ENCODE measurements around the gene TBC1D19. TPM values are rescaled to one million over a fixed set of nuclear protein-coding genes. Genes with fewer than 3 reads are reported as not detected.

The TBC1D19 gene
- polyA plus RNA-seq, 1 experiment, result 8.3 TPM

DNA sequence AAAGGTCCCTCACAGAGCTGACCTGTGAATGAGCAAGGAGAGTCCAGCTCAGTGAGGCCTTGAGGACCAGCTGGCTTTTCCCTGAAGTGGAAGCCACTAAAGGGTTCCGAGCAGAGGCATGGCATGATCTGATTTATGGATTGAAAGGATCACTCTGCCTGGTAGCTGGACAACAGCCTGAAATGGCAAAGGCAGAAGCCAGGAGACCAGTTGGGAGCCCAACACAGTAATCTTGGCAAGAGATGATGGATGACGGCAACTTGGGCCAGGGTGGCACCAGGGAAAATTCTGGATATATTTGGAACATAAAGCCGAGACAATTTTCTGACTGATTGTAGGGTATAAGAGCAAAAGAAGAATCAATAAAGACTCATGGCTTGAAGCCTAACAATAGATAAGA is 207.5 kb downstream of the TBC1D19 start:
- CTCF ChIA-PET, result interaction anchor here (1.2 kb wide), 1 partner anchor 9 kb away, joined by 3 read pairs; no protein-coding TSS in a partner anchor
- TF ChIP-seq CTCF (IDR thresholded peaks at IDR 0.05; ENCODE audit: insufficient read depth, low read depth, low read length), result no peak
- no peak for DNase-seq (ENCODE audit: low read depth)
- POLR2A ChIA-PET, result no interaction called here
- Histone ChIP-seq H3K36me3 (ENCODE audit: control insufficient read depth, insufficient read depth, low read length) (no peaks in the 10 kb centered on the region), H3K27me3 (ENCODE audit: control insufficient read depth, insufficient read depth, low read length) (no peaks in the 10 kb centered on the region), H3K4me3 (ENCODE audit: low read depth, low read length) (no peak overlapping the region)

- Histone ChIP-seq H3K4me3 (ENCODE audit: low read depth, low read length) (no peak overlapping the region), H3K36me3 (ENCODE audit: control insufficient read depth, insufficient read depth, low read length) (no peaks in the 10 kb centered on the region), H3K27me3 (ENCODE audit: control insufficient read depth, insufficient read depth, low read length) (no peaks in the 10 kb centered on the region)
- POLR2A ChIA-PET, result no interaction called here
- CTCF ChIA-PET, result interaction anchor here (1.2 kb wide), 2 partner anchors 10 to 15 kb away, joined by 3 read pairs; no protein-coding TSS in a partner anchor
- TF ChIP-seq CTCF (IDR thresholded peaks at IDR 0.05; ENCODE audit: insufficient read depth, low read depth, low read length), result no peak
- no peak for DNase-seq (ENCODE audit: low read depth)
Observed at GRCh38 chr4:26792639-26793038, 208.8 kb downstream of the TBC1D19 start.

GRCh38 chr4:26793735-26794134 is 209.9 kb downstream of the TBC1D19 start:
- POLR2A ChIA-PET, result no interaction called here
- no peak overlapping the region for H3K4me3 ChIP-seq (ENCODE audit: low read depth, low read length)
- no peak for DNase-seq (ENCODE audit: low read depth)
- TF ChIP-seq CTCF (IDR thresholded peaks at IDR 0.05; ENCODE audit: insufficient read depth, low read depth, low read length), result no peak
- H3K36me3 ChIP-seq (ENCODE audit: control insufficient read depth, insufficient read depth, low read length), result no peaks in the 10 kb centered on the region
- H3K27me3 ChIP-seq (ENCODE audit: control insufficient read depth, insufficient read depth, low read length), result no peaks in the 10 kb centered on the region
- CTCF ChIA-PET, result interaction anchor here (0.9 to 1.2 kb wide), 2 partner anchors 11 to 14 kb away, joined by 3 read pairs; no protein-coding TSS in a partner anchor

DNA sequence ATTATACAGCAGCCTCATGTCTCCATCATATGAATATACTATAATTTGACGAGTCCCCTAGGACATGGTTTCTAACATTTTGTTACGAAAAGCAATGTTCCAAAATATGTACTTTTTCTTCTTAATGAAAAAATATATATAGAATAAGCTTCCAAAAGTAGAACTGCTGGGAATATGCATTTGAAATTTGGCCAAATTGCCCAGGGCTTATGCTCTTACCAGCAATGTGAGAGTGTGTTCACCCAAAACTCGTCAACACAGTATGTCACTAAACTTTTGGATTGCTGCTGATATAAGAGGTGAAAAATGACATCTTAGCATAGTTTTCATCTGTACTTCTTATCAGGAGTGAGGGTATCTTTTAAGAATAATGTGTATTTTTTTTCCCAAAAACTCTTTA is 212.2 kb downstream of the TBC1D19 start:
- Histone ChIP-seq H3K27me3 (ENCODE audit: control insufficient read depth, insufficient read depth, low read length) (no peaks in the 10 kb centered on the region), H3K36me3 (ENCODE audit: control insufficient read depth, insufficient read depth, low read length) (no peaks in the 10 kb centered on the region), H3K4me3 (ENCODE audit: low read depth, low read length) (no peak overlapping the region)
- CTCF ChIA-PET, result interaction anchor here (0.9 kb wide), 1 partner anchor 9 kb away, joined by 3 read pairs; no protein-coding TSS in a partner anchor
- DNase-seq (ENCODE audit: low read depth), result no peak
- TF ChIP-seq CTCF (IDR thresholded peaks at IDR 0.05; ENCODE audit: insufficient read depth, low read depth, low read length), result no peak
- POLR2A ChIA-PET, result no interaction called here

DNA sequence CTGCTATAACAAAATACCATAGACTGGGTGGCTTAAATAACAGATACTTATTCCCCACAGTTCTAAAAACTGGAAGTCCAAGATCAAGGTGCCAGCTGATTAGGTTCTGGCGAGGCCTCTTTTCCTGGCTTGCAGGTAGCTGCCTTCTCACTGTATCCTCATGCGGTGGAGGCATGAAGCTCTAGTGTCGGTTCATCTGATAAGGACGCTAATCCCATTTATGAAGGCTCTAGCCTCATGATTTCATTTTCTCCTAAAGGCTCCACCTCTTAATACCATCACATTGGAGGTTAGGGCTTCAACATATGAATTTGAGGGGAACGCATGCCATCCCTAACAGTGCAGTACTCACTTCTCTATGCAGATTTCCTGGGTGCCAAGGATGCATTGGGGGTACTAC is 218.9 kb downstream of the TBC1D19 start:
- H3K27me3 ChIP-seq (ENCODE audit: control insufficient read depth, insufficient read depth, low read length), result no peaks in the 10 kb centered on the region
- no peak overlapping the region for H3K4me3 ChIP-seq (ENCODE audit: low read depth, low read length)
- TF ChIP-seq CTCF (IDR thresholded peaks at IDR 0.05; ENCODE audit: insufficient read depth, low read depth, low read length), result no peak
- no peaks in the 10 kb centered on the region for H3K36me3 ChIP-seq (ENCODE audit: control insufficient read depth, insufficient read depth, low read length)
- POLR2A ChIA-PET, result no interaction called here
- no peak for DNase-seq (ENCODE audit: low read depth)
- CTCF ChIA-PET, result no interaction called here
